Amniotic stem cell (primary cell): ENCODE results near the gene FHAD1.

Source experiments
- DNase-seq: peaks from one replicate; lab custom pipeline; 2025; lab: John Stamatoyannopoulos, UW

The FHAD1 gene

DNA sequence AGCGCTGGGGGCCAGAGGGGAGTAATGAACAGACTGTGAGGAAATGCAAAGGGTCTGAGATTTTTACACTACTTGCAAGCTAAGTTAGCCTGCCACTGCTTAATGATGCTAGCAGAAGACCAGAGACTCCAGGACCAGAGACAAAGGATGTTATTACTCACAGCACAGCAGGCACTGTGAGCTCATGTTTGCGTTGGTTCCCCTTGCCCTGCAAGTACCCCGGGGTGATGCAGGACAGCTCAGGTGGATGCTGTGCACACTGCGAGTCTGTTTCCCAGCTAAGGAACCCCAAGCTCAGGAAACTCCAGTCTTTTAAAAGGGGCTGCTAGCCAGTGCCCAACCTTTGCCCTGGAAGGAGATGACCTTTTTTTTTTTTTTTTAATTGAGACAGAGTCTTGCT is 1.2 kb downstream of the FHAD1 start:
- no peak for DNase-seq

DNA sequence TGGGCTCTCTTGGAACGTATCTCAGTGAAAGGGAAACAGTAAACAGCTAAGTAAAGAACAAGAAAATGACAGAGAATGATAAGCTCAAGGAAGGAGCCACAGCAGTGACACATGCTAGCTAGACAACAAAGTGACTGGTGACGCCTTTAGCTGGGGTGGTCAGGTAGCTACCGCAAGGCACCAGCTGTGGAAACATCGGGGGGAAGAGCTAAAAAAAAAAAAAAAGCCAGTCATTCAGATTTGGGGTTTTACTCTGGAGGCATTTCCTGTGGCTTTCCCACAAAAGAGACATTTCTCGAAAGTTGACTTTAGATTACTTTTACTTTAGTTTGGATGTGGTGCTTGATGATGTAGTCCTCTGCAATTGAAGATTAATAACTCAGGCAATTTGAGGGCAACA is 2.1 kb downstream of the FHAD1 start:
- DNase-seq, result no peak

DNA sequence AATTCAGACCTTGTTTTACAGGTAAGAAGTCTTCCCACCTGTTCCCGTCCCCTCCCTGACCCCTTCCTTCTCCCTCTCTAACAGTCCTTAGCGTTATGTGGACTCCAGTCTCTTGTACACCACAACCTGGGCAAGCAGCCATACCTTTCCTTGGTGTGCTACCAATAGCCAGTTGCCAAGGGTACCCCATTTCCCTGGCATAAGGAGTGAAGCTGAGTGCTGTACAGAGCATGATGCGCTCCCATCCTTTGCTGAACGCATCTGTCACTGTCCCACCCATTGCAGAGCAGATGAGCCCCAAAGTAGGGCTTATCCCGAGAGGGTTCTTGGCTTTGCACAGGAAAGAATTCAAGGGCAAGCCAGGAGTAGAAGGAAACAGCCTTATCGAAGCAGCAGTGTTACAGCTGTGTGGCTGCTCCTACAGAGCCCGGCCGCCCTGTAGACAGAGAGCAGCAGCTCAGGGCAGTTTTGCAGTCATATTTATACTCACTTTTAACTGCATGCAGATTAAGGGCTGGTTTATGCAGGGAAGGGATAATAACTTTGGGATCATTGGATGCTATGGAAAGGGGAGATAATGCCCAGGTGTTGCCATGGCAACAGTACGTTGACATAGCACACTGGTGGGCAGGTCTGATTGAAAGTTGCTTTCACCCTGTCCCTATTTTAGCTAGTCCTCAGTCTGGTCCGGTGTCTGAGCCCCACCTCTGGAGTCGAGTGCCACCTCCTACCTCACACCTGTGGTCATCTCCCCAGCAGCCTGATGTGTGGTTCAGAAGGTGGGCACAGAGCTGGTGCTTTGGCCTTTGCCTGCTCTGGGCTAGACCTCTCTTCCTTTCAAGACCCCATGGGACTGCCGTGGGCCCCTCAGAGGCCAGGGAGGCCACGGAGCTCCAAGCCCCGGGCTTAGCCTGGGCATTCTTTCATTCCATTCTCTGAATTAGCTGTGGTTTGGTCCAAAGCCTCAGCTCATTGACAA is 5.1 kb downstream of the FHAD1 start:
- no peak for DNase-seq

DNA sequence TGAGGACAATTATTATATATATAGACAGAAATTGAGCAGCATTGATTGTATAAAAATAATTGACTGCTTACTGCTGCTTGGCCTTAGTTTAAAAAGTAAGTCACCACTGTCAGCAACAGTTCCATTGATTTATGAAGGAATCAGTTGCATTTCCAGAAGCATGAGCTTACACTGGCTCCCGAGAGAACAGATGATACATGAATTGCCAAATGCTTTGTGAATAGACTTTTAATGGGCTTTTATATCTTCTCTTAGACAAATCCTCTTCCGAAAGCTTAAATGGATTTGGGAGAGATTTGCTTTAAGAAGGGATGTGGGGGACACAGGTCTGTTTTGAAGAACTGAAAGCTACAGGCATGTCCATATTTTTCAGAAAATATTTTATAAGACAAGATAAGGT is 7.5 kb downstream of the FHAD1 start:
- no peak for DNase-seq

DNA sequence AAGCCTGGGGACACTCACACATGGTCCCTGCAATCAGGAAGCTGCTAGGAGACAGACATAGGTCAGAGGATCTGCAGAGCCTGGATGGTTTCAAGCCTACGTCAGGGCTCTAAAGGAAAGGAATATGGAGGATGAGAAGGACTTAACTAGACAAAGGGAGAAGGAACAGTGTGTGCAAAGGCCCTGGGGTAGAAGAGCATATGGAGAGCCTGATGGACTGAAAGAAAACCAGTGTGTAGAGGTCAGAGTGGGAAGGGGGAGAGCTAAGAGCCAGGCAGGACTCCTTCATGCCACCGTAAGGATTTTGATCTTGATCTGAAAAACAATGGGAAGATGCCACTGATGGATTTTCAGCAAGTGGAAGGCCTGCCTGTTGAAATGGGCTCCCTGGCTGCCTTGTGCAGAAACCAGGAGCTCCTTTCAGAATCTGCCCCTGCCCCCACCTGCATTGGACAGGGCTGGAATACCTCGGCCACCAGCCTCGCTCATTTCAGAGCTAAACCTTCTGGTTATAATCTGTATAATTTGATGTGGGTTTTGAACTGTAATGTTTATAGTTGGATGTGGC is 8.6 kb downstream of the FHAD1 start:
- no peak for DNase-seq

DNA sequence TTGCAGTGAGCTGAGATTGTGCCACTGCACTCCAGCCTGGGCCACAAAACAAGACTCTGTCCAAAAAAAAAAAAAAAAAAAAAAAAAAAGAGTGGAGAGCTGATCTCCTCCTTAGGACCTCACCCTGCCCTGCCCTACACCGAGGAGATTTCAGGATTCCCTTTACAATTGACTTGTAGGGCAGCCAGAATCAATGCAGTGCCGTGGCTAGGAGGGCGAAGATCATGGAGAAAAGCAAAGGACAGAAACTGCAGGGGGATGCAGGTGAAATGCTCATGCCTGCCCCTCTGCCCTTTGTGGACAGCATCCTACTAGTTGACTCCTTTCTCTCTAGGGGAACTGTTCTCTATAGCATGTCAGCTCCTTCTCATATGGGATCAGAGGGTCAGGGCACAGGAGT is 9.6 kb downstream of the FHAD1 start:
- DNase-seq, result no peak

DNA sequence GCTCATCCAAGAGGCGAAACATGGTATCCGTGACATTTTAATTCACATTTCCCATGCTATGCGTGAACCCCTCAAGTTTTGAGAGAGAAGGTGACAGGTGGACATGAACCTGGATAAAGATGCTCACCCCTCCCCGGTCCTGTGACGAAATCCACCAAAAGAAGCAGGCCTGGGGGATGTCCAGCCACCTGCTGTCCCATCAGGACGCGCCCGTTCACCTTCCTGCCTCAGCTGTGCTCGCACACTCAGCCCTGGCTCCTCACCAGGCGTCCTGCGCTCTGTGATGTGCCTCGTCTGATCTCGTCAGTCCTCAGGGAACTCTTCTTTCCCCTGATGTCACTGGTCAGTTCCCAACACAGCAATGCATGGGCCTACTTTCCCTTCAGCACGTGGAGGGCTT is 10.3 kb downstream of the FHAD1 start:
- DNase-seq, result no peak

DNA sequence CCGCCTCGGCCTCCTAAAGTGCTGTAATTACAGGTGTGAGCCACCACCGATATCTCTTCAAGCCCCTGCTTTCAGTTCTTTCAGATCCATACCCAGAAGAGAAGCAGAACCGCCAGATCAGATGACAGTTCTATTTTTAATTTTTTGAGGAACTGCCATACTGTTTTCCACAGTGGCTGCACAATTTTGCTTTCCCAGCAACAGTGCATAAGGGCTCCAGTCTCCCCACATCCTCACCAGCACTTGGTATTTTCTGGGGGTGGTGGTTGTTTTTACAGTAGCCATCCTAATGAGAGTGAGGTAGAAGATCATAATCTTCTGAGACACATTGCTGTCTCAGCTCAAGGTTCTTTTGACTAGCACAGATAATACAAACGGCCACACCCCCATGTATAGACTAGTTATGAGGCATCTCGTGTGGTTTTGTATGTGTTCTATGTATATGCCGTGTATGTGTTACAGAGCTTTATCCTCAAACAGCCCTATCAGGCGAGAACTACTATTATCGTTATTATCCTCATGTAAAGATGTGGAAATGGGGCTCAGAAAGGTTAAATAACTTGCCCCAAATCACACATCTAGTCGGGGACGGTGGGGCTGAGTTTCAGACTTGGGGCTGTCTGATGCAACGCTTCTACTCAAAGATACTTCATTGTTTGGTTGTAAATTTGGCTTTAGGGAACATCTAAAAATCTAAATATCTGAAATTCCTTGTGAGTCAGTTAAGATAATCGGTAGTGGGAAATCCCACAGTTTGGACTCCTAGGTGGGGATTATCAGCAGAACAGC is 12.0 kb downstream of the FHAD1 start:
- DNase-seq, result no peak

DNA sequence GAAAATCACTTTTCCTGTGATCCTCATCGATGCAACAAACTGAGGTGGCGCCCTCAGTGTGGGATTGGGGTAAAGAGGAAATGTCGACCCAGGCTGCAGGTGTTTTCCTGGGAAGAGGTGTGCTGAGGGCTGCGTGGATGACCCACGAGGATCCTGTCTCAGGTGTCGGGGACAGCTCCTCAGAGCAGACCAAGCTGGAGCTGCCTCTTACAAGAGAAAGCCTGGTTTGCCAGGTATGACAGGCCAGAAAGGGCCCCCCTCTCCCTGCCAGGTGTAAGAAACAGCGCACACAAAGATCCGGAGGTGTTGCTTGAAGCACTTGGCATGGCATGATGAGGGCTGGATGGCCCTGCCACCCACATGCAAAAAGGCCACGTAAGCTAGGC is 12.6 kb downstream of the FHAD1 start:
- no peak for DNase-seq

DNA sequence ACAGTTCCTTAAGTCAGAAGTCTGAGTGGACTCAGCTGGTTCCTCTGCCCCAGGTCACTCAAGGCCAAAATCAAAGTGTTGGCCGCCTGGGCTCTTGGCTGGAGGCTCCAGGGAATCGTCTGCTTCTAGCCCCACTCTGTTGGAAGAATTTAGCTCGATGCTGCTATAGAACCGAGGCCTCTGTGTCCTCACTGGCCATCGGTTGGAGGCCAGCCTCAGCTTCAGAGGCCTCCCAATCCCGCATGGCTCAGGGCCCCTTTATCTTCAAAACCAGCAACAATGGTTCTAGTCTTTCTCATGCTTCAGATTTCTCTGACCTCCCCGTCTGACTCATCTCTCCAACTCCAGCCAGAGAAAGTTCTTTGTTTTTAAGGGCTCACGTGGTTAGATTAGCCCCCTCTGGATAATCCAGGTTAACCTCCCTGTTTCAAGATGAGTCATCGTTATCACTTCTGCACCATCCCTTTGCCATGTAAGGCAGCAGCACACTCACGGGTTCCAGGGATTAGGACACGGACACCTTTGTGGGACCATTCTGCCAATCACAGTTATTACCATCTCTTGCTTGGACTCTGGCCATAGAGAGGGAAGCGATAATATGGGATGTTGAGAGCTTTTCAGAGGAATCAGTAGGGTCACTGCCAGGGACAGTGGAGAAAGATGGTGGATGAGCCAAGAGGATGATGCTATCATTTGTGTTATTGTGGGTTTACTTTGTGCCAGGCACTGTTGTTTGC is 13.6 kb downstream of the FHAD1 start:
- no peak for DNase-seq

DNA sequence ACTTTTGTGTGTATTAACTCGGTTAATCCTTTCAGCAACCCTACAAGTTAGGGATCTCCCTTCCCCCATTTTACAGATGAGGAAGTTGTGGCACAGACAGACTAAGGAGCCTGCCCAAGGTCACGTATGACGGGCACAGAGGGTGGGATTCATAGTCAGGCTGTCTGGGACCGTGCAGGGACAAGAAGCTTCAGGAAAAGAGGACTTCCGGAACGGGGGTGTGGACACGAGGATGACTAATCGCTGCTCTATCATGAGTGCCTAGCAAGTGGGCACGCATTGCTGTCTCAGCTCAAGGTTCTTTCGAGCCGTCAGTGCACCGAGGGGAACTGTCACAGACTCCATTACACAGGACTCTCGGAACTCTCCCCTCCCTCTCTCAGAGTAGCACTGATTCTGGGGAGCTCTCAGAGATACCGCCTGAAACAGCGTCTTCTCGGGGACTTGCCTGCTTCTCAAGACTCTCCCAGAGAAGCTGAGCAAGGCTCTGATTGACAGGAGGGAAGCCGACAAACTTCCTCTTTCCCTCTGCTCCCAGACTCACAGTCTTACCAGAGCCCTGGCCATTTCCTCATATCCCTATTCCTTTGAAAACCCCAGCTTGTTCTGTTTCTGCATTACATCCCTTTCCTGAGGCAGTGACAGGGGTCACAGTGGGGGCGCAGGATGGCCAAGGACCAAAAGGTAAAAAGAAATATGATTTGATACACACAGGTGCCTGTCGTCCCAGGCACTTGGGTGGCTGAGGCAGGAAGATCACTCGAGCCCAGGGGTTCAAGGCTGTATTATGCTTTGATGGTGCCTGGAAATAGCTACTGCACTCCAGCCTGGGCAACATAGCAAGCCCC is 14.4 kb downstream of the FHAD1 start:
- no peak for DNase-seq

DNA sequence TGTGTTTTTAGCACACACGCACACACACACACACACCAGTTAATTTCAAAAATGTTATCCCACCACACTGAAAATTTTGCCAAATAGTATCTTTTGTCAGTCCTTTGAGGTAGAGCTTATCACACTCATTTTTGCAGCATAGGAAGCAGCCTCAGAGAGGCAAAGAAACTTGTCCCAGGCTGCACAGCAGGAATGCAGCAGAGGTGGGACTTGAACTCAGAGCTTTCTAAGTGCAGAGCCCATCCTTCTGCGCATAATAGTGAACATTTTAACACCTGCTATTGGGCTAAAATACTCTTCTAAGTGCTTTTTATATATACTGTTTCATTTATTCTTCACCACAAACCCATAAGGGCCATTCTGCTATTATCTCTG is 15.0 kb downstream of the FHAD1 start:
- no peak for DNase-seq

DNA sequence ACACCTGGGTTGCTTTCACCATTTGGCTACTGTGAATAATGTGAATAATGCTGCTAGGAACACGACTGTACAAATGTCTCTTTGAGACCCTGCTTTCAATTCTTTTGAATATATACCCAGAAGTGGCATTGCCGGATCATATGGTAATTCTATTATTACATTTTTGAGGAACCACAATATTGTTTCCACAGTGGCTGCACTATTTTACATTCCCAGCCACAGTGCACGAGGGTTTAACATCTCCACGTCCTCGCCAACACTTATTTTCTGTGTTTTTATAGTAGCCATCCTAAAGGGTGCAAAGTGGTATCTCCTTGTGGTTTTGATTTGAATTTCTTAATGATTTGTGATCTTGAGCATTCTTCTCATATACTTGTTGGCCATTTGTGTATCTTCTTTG is 15.7 kb downstream of the FHAD1 start:
- DNase-seq, result no peak

DNA sequence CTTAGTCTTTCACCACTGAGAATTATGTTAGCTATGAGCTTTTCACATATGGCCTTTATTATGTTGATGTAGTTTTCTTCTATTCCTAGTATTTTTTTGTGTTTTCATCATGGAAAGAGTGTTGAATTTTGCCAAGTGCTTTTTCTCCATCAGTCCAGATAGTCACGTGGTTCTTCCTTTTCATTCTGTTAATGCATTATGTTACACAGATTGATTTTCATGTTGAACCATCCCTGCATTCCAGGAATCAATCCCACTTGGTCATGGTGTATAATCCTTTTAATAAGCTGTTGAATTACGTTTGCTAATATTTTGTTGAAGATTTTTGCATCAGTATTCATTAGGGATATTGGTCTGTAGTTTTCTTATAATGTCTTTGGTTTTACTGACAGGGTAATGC is 17.7 kb downstream of the FHAD1 start:
- DNase-seq, result no peak

DNA sequence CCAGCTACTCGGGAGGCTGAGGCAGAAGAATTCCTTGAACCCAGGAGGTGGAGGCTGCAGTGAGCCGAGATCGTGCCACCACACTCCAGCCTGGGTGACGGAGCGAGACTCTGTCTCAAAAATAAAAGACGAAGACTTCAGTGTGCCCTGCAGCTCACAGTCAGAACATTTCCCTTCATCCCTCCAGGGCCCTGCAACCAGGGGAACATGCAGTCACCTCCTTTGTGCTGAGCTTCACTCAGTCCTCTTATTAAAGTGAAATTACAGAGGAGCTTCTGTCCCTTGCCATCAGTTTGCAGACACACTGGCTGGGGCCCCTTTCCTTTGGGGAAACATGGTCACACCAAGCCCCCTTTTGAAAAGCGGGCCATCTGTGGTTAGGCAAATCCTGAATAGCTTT is 24.2 kb downstream of the FHAD1 start:
- no peak for DNase-seq

DNA sequence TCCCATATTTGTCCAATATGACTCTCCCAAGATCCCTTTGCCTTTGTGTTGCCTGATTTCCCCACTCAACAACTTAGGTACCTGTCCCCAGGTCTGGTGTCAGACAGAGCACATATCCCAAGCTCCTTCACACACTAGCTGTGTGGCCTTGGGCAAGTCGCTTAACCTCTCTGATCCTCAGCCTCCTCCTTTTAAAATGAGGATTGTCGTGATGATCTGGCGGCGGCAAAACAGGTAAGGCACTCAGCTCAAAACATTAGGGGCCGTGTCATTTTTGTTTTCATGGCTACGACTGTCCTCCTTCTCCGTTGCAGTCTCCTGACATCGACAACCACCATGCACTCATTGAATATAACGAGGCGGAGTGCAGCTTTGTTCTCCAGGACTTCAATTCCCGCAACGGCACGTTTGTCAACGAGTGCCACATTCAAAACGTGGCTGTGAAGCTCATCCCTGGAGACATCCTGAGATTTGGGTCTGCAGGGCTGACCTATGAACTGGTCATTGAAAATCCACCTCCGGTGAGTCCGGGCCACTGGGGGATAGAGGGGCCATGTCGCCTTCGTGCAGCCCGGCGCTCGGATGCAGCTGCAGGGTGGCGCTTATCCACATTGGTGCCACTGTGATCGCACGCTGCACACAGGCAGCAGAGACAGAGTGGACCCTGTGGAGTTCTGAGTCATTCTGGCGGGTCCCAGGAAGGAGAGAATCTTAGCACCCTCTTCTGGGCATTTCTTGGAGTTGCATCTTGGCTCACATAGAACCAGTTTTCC is 25.2 kb downstream of the FHAD1 start:
- peak; percentile 79 for DNase-seq

DNA sequence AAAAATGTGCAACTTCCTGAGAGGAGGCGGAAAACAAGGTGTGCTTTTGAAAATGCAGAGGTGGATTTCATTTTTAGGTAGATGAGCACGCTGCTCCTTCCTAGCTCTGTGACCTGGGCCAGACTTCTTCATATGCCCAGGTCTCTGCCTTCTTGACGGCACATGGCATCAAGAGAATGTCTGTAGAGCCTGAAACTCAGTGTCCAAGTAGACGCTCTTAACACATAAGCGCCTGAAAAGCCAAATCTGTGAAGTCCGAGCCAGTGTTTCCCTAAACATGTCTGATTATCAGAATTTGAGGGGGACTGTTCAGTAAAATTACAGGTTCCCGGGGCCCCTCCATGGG is 25.7 kb downstream of the FHAD1 start:
- no peak for DNase-seq

DNA sequence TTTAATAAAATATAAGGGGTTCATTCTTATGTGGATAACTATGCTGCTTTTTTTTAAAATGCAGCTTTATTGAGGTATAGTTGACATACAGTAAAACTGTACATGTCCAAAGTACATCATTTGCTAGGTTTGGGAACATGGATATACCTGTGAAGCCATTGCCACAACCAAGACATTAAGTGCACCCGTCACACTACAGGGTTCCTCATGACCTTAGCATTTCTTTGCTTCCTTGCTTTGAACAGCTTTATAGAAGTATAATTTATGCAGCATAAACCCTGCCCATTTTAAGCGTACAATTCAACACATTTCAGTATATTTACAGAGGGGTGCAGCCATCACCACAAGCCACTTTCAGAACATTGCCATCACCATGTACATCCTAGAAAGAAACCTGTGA is 26.3 kb downstream of the FHAD1 start:
- no peak for DNase-seq

DNA sequence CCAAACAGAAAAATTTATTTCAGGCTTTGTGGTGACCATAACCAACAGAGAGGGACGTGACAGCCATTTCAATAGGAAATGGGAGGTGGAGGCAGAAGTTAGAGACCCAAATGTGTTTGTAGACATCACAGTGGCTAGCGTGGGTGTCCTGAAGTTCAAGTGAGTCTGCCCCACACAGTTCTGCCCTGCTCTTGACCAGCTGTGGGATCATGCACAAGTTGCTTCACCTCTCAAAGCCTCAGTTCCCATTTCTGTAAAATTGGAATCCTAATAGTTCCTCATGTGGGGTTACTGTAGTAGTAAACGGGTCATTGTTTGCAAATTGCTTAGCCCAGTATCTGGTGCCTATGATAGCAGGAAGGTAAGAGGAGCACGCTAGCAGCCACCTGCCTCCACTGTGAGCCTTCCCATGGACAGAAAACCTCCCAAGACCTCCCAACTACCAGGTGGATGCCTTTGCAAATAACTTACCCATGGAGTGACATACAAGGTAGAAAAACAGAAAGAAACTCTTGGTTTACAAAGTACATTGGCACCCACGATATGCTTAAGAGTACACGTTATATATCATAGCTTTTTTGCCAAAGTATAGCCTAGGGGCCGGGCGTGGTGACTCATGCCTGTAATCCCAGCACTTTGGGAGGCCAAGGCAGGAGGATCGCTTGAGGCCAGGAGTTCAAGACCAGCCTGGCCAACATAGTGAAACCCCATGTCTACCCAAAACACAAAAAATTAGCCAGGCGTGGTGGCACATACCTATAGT is 29.1 kb downstream of the FHAD1 start:
- DNase-seq, result no peak
